HG02588 (cell line): ENCODE measurements around the gene STT3B.

Experiments
- ATAC-seq: cut with Tn5 transposase; IDR thresholded peaks from one replicate; pipeline ENCODE4 v1.9.1; 2021; ENCODE audit warnings: mild to moderate bottlenecking, moderate library complexity; ENCODE audit not compliant: unreplicated experiment

Gene STT3B

GRCh38 chr3:31546725-31547124, 14.0 kb downstream of the STT3B start:
- ATAC-seq: no peak

- no peak for ATAC-seq
These were observed 17.9 kb downstream of the STT3B start for GRCh38 chr3:31550452-31551251.

GRCh38 chr3:31551646-31552045, 18.9 kb downstream of the STT3B start:
- ATAC-seq: no peak

GRCh38 chr3:31552103-31552502, 19.4 kb downstream of the STT3B start:
- no peak for ATAC-seq

- no peak for ATAC-seq
These were observed 20.5 kb downstream of the STT3B start for GRCh38 chr3:31553258-31553657.

GRCh38 chr3:31555204-31555603, 22.5 kb downstream of the STT3B start:
- ATAC-seq: no peak

GRCh38 chr3:31559872-31560534, 27.3 kb downstream of the STT3B start:
- no peak for ATAC-seq

GRCh38 chr3:31561891-31562290, 29.2 kb downstream of the STT3B start:
- no peak for ATAC-seq

GRCh38 chr3:31562525-31562924, 29.8 kb downstream of the STT3B start:
- no peak for ATAC-seq

GRCh38 chr3:31565288-31565687, 32.6 kb downstream of the STT3B start:
- no peak for ATAC-seq

- peak; percentile 43 for ATAC-seq
These were observed 34.3 kb downstream of the STT3B start for GRCh38 chr3:31567036-31567435.

GRCh38 chr3:31568649-31569048, 35.9 kb downstream of the STT3B start:
- ATAC-seq: no peak

GRCh38 chr3:31571325-31571724, 38.6 kb downstream of the STT3B start:
- no peak for ATAC-seq

GRCh38 chr3:31572236-31573004, 39.7 kb downstream of the STT3B start:
- ATAC-seq: peak; percentile 58

GRCh38 chr3:31573036-31573779, 40.5 kb downstream of the STT3B start:
- peak; percentile 41 for ATAC-seq

GRCh38 chr3:31575448-31575847, 42.7 kb downstream of the STT3B start:
- ATAC-seq: no peak

- ATAC-seq: no peak
These were observed 43.8 kb downstream of the STT3B start for GRCh38 chr3:31576521-31576920.

- ATAC-seq: no peak
These were observed 44.5 kb downstream of the STT3B start for GRCh38 chr3:31577232-31577631.

GRCh38 chr3:31579828-31580227, 47.1 kb downstream of the STT3B start:
- ATAC-seq: no peak

GRCh38 chr3:31580645-31581044, 47.9 kb downstream of the STT3B start:
- no peak for ATAC-seq

GRCh38 chr3:31581660-31582059, 48.9 kb downstream of the STT3B start:
- no peak for ATAC-seq
